ENCODE measurements around the gene METRN.
"Not testable (repeated sequence)": the region's sequence is repeated elsewhere in the genome, so short reads cannot be mapped to it uniquely, and the experiment has no call there.

- TF ChIP-seq CTCF (conservative IDR thresholded peaks at IDR 0.05; ENCODE audit: low read depth, low read length); SMC3 (IDR thresholded peaks at IDR 0.05; ENCODE audit: low read depth, low read length); MAZ (IDR thresholded peaks at IDR 0.05; ENCODE audit: borderline replicate concordance, low read depth, low read length); NFE2L2 (IDR thresholded peaks at IDR 0.05; ENCODE audit: low read depth, low read length); POLR2A (IDR thresholded peaks at IDR 0.05; ENCODE audit: low read depth, low read length); BHLHE40 (IDR thresholded peaks at IDR 0.05; ENCODE audit: low read depth, low read length); MXI1 (IDR thresholded peaks at IDR 0.05; ENCODE audit: borderline replicate concordance, low read depth, low read length); RCOR1 (IDR thresholded peaks at IDR 0.05; ENCODE audit: insufficient replicate concordance, low read length); CEBPB (IDR thresholded peaks at IDR 0.05; ENCODE audit: low read depth, low read length); CHD1 (IDR thresholded peaks at IDR 0.05; ENCODE audit: low read depth, low read length): not testable (repeated sequence)
Measured at GRCh38 chr16:742894-743293, 28.0 kb downstream of the METRN start.
